HCT116 (cell line): Measurements from ENCODE around the gene RPS6KA2. TPM values are rescaled to one million over a fixed set of nuclear protein-coding genes. Genes with fewer than 3 reads are reported as not detected.

Experiments used
- ATAC-seq: fragments of 200-7000 bp; cut with Tn5 transposase; 2 replicates; pipeline ENCODE4 v1.9.1; 2020; ENCODE audit warnings: mild to moderate bottlenecking, moderate library complexity
- BruUV-seq: library from RNA; stranded (reverse); fragments of 400-500 nt; replicated peaks from 2 replicates; lab custom pipeline; 2021; lab: Mats Ljungman, UMichigan
- CTCF ChIA-PET: fragments of 300-600 bp; sonication (Branson Sonifier 250); formaldehyde crosslinking; loops from one replicate; lab custom pipeline; 2021; ENCODE audit warnings: antibody characterized with exemption; lab: Charles Lee
- POLR2A ChIA-PET: fragments of 300-600, 350-600 bp; sonication (Branson Sonifier 250); formaldehyde crosslinking; loops from one replicate; lab custom pipeline; 2021; ENCODE audit warnings: antibody characterized with exemption; lab: Charles Lee
- RAD21 ChIA-PET, 2 experiments: fragments of 300-600 bp; sonication (Branson Sonifier 250); formaldehyde crosslinking; loops; one replicate each; lab custom pipeline; 2023; ENCODE audit warnings: low total read pairs in 2 of 2; ENCODE audit not compliant: uncharacterized antibody in 2 of 2, unreplicated experiment in 2 of 2, low non-redundant PET in 1 of 2; lab: Charles Lee
- DNase-seq: peaks from one replicate; pipeline ENCODE4 v3.0.0-alpha.2; 2010; ENCODE audit warnings: low read depth, low spot score
- H2AFZ ChIP-seq: fragments of 200-600 bp; shearing (Covaris generic), sonication (generic); 2 replicates; pipeline ENCODE4 v1.6.1; 2017; ENCODE audit warnings: low read depth, mixed run types, mixed read lengths, antibody characterized with exemption, low read length; ENCODE audit not compliant: poor library complexity, severe bottlenecking
- H3K27ac ChIP-seq: 2 replicates; pipeline ENCODE4 v1.5.1; 2012; ENCODE audit warnings: low read depth, low read length
- H3K27me3 ChIP-seq: fragments of 200-600 bp; sonication (generic); 2 replicates; pipeline ENCODE4 v1.6.1; 2016; ENCODE audit warnings: mixed run types, low read length, mixed read lengths; ENCODE audit not compliant: insufficient read depth
- H3K36me3 ChIP-seq, 2 experiments: fragments of 200-500 bp in 1 of 2; fragments of 200-600 bp in 1 of 2; sonication (Bioruptor generic) in 1 of 2; sonication (generic) in 1 of 2; 2 replicates each; pipeline versions ENCODE4 v1.5.1 to v1.6.1; 2014 to 2016; ENCODE audit warnings: low read length in 2 of 2, inconsistent platforms in 1 of 2, mixed read lengths in 1 of 2, mixed run types in 1 of 2; ENCODE audit not compliant: insufficient read depth in 2 of 2, control insufficient read depth in 1 of 2
- H3K4me1 ChIP-seq, 2 experiments: fragments of 200-600 bp in 1 of 2; sonication (generic) in 1 of 2; 2 replicates each; pipeline versions ENCODE4 v1.5.1 to v1.6.1; 2012 to 2017; ENCODE audit warnings: low read length in 2 of 2, inconsistent platforms in 1 of 2, mild to moderate bottlenecking in 1 of 2, mixed read lengths in 1 of 2, mixed run types in 1 of 2, moderate library complexity in 1 of 2; ENCODE audit not compliant: insufficient read depth in 2 of 2, control insufficient read depth in 1 of 2
- H3K4me2 ChIP-seq: fragments of 200-600 bp; sonication (generic); 2 replicates; pipeline ENCODE4 v1.6.1; 2017; ENCODE audit warnings: mixed run types, low read length, mixed read lengths
- H3K4me3 ChIP-seq, 2 experiments: fragments of 200-600 bp in 1 of 2; sonication (generic) in 1 of 2; replicated peaks in 1 of 2; 2 replicates each; pipeline ENCODE4 v1.5.1; 2011 to 2016; ENCODE audit warnings: low read length in 2 of 2, control low read depth in 1 of 2, low read depth in 1 of 2, mild to moderate bottlenecking in 1 of 2, mixed read lengths in 1 of 2, mixed run types in 1 of 2
- H3K79me2 ChIP-seq: fragments of 200-600 bp; sonication (generic); 2 replicates; pipeline ENCODE4 v1.6.1; 2017; ENCODE audit warnings: mild to moderate bottlenecking, mixed run types, low read length, moderate library complexity, mixed read lengths; ENCODE audit not compliant: insufficient read depth
- H3K9ac ChIP-seq: fragments of 200-600 bp; sonication (generic); 2 replicates; pipeline ENCODE4 v1.6.1; 2016; ENCODE audit warnings: low read length, mixed read lengths
- H3K9me2 ChIP-seq: fragments of 200-600 bp; sonication (generic), shearing (Covaris generic); 2 replicates; pipeline ENCODE4 v1.6.1; 2017; ENCODE audit warnings: mixed run types, mild to moderate bottlenecking, moderate library complexity; ENCODE audit not compliant: insufficient read depth
- H3K9me3 ChIP-seq, 2 experiments: fragments of 200-500 bp in 1 of 2; fragments of 200-600 bp in 1 of 2; sonication (Bioruptor generic) in 1 of 2; sonication (generic) in 1 of 2; 2 replicates each; pipeline ENCODE4 v1.6.1; 2014 to 2017; ENCODE audit warnings: low read length in 2 of 2, mixed read lengths in 2 of 2, inconsistent platforms in 1 of 2, low read depth in 1 of 2, mild to moderate bottlenecking in 1 of 2, mixed run types in 1 of 2, moderate library complexity in 1 of 2; ENCODE audit not compliant: control insufficient read depth in 1 of 2, insufficient read depth in 1 of 2
- H4K20me1 ChIP-seq: fragments of 200-600 bp; sonication (generic), shearing (Covaris generic); 2 replicates; pipeline ENCODE4 v1.6.1; 2017; ENCODE audit warnings: mixed run types, mild to moderate bottlenecking, moderate library complexity; ENCODE audit not compliant: insufficient read depth
- CBX3 ChIP-seq: IDR thresholded peaks from 2 replicates; pipeline ENCODE4 v1.6.1; 2012; ENCODE audit warnings: low read depth
- CEBPB ChIP-seq: IDR thresholded peaks from 2 replicates; pipeline ENCODE4 v1.6.1; 2012; ENCODE audit warnings: low read depth
- EZH2phosphoT487 ChIP-seq: fragments of 200-600 bp; IDR thresholded peaks from 2 replicates; pipeline ENCODE4 v1.6.1; 2018; ENCODE audit warnings: antibody characterized with exemption, borderline replicate concordance
- JUND ChIP-seq: IDR thresholded peaks from 2 replicates; pipeline ENCODE4 v1.6.1; 2012
- POLR2AphosphoS5 ChIP-seq: IDR thresholded peaks from 2 replicates; pipeline ENCODE4 v1.6.1; 2011; ENCODE audit warnings: mild to moderate bottlenecking, low read depth, low read length, moderate library complexity
- SIN3A ChIP-seq: IDR thresholded peaks from 2 replicates; pipeline ENCODE4 v1.6.1; 2012; ENCODE audit warnings: low read depth
- intact Hi-C: fragments of 100-400 bp; cut with micrococcal nuclease; formaldehyde crosslinking; loops from 2 replicates; pipeline ENCODE4 v1.10.0; 2022
- total RNA-seq: library from RNA; stranded (reverse); gene quantifications from one replicate; pipeline ENCODE4 v1.2.1, GENCODE V29; 2021; ENCODE audit not compliant: unreplicated experiment
- TF ChIP-seq, protein P1 (sequence below): IDR thresholded peaks from 2 replicates; pipeline ENCODE4 v1.6.1; 2012
- TF ChIP-seq, protein P2 (sequence below): IDR thresholded peaks from 2 replicates; pipeline ENCODE4 v1.6.1; 2011; ENCODE audit warnings: mild to moderate bottlenecking, low read length, moderate library complexity; ENCODE audit not compliant: insufficient replicate concordance; ENCODE audit errors: extremely low read depth

RPS6KA2 gene
- total RNA-seq, 1 experiment from 2014 or later: 8.5 TPM

DNA sequence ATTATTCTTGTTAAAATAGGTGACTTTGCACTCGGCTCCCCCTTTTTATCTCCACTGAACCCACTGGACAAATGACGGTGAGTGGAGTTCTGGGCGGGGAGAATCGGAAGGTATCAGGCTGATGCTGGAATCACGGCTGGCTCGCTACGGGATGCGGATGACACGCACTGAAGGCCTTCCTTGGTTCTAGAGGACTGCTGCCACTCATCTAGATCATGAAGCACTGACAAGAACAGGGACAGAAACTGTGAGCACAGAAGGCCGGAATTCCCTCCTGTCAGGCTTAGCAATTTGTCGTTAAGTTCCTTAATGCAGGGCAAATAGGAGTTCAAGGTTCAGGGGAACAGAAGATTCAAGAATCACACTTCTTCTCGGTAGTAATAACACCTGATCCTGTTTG lies 154.4 kb downstream of the RPS6KA2 start:
- POLR2A ChIA-PET: no interaction called here
- Histone ChIP-seq H3K4me2 (no peak overlapping the region), H3K9me2 (no peaks in the 10 kb centered on the region), H3K9ac (no peak overlapping the region), H2AFZ (no peak overlapping the region), H3K36me3 (no peaks in the 10 kb centered on the region), H3K79me2 (no peaks in the 10 kb centered on the region), H3K4me1 (no peaks in the 10 kb centered on the region), H4K20me1 (no peaks in the 10 kb centered on the region), H3K4me3 (no peak overlapping the region), H3K9me3 (no peaks in the 10 kb centered on the region), H3K27ac (no peak overlapping the region), H3K27me3 (no peaks in the 10 kb centered on the region)
- TF ChIP-seq EZH2phosphoT487 (no peak), JUND (no peak)
- ATAC-seq (no peak), DNase-seq (no peak)
- no TSS peak for BruUV-seq
- CTCF ChIA-PET: no interaction called here
- intact Hi-C loops: no loop called here
- RAD21 ChIA-PET: no interaction called here

DNA sequence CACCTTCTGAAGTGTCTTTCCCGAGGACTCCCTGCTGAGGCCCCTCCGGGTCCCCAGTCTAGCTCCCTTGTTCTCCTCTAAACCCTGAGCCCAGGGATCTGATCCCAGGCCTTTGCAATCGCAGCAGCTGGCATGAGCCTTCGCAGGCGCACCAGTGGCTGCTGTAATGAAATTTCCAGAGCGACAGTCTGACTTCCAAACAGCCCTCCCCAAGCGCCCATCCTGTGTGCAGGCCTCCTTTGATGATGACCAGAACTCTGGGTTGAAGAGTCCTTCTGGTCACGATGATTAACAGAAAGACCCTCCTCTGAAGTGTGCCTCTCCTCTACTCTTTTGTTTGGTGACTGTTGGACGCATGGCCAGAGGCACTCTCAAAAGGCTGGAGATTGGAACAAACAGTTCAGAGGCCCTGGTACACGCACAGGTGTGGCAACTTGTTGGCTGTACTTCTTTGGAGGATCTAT lies 155.2 kb downstream of the RPS6KA2 start:
- TF ChIP-seq POLR2AphosphoS5: no peak
- TF ChIP-seq, protein P1, sequence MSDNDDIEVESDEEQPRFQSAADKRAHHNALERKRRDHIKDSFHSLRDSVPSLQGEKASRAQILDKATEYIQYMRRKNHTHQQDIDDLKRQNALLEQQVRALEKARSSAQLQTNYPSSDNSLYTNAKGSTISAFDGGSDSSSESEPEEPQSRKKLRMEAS: no peak
- no peak for TF ChIP-seq CBX3
- TF ChIP-seq, protein P2, sequence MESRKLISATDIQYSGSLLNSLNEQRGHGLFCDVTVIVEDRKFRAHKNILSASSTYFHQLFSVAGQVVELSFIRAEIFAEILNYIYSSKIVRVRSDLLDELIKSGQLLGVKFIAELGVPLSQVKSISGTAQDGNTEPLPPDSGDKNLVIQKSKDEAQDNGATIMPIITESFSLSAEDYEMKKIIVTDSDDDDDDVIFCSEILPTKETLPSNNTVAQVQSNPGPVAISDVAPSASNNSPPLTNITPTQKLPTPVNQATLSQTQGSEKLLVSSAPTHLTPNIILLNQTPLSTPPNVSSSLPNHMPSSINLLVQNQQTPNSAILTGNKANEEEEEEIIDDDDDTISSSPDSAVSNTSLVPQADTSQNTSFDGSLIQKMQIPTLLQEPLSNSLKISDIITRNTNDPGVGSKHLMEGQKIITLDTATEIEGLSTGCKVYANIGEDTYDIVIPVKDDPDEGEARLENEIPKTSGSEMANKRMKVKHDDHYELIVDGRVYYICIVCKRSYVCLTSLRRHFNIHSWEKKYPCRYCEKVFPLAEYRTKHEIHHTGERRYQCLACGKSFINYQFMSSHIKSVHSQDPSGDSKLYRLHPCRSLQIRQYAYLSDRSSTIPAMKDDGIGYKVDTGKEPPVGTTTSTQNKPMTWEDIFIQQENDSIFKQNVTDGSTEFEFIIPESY: no peak
- TF ChIP-seq SIN3A: no peak
- no peak for TF ChIP-seq CEBPB
- RAD21 ChIA-PET: no interaction called here
- no peak overlapping the region for H3K27ac ChIP-seq
- intact Hi-C loops: no loop called here
- no peaks in the 10 kb centered on the region for H3K9me3 ChIP-seq
- H3K36me3 ChIP-seq: no peaks in the 10 kb centered on the region
- CTCF ChIA-PET: no interaction called here
- no peaks in the 10 kb centered on the region for H3K79me2 ChIP-seq
- H3K4me1 ChIP-seq: no peaks in the 10 kb centered on the region
- H3K9ac ChIP-seq: no peak overlapping the region
- BruUV-seq: no TSS peak
- H3K27me3 ChIP-seq: no peaks in the 10 kb centered on the region
- no peak overlapping the region for H3K4me2 ChIP-seq
- H3K9me2 ChIP-seq: no peaks in the 10 kb centered on the region
- H4K20me1 ChIP-seq: no peaks in the 10 kb centered on the region
- ATAC-seq (no peak), DNase-seq (no peak)
- POLR2A ChIA-PET: no interaction called here
- no peak overlapping the region for H3K4me3 ChIP-seq
- H2AFZ ChIP-seq: no peak overlapping the region
